SU-DHL-6 (cell line): ENCODE results near the gene NYAP2.

Experiments used
- H2AFZ ChIP-seq: fragments of 200-600 bp; sonication (generic); 2 replicates; pipeline ENCODE4 v1.6.1; 2014; ENCODE audit warnings: low read depth, mild to moderate bottlenecking, moderate library complexity, mixed read lengths, antibody characterized with exemption, low read length; ENCODE audit not compliant: severe bottlenecking
- H3F3A ChIP-seq: fragments of 200-600 bp; shearing (Covaris generic); 2 replicates; pipeline ENCODE4 v1.6.0; 2016; ENCODE audit warnings: antibody characterized with exemption, mild to moderate bottlenecking; ENCODE audit not compliant: insufficient read depth
- H3K27ac ChIP-seq: fragments of 200-600 bp; sonication (generic); 2 replicates; pipeline ENCODE4 v1.5.1; 2016; ENCODE audit warnings: low read depth, mild to moderate bottlenecking, low read length, moderate library complexity, mixed read lengths
- H3K27me3 ChIP-seq: fragments of 200-600 bp; sonication (generic), shearing (Covaris generic); 2 replicates; pipeline ENCODE4 v1.6.0; 2014; ENCODE audit warnings: mild to moderate bottlenecking, low read length
- H3K36me3 ChIP-seq: fragments of 200-600 bp; sonication (generic); 2 replicates; pipeline ENCODE4 v1.6.1; 2014; ENCODE audit warnings: mild to moderate bottlenecking, low read length, mixed read lengths
- H3K4me2 ChIP-seq: fragments of 300-600, 200-600 bp; shearing (Covaris generic), sonication (generic); 2 replicates; pipeline ENCODE4 v1.6.0; 2014; ENCODE audit warnings: low read length, low read depth, mild to moderate bottlenecking; ENCODE audit not compliant: poor library complexity, severe bottlenecking
- H3K4me3 ChIP-seq: fragments of 200-600 bp; sonication (generic); 2 replicates; pipeline ENCODE4 v1.5.1; 2014; ENCODE audit warnings: antibody characterized with exemption, low read length, mild to moderate bottlenecking, mixed read lengths; ENCODE audit not compliant: insufficient read depth, poor library complexity, severe bottlenecking
- H3K79me2 ChIP-seq: fragments of 200-600 bp; sonication (generic); 2 replicates; pipeline ENCODE4 v1.6.1; 2014; ENCODE audit warnings: mild to moderate bottlenecking, low read length, moderate library complexity; ENCODE audit not compliant: insufficient read depth
- H3K9ac ChIP-seq: fragments of 200-600 bp; sonication (generic); 2 replicates; pipeline ENCODE4 v1.7.0; 2014; ENCODE audit warnings: mild to moderate bottlenecking, low read length
- H3K9me2 ChIP-seq: fragments of 200-600 bp; sonication (generic); replicated peaks from 2 replicates; pipeline ENCODE4 v1.6.1; 2014; ENCODE audit warnings: low read length; ENCODE audit not compliant: insufficient read depth
- H3K9me3 ChIP-seq: fragments of 200-600 bp; sonication (generic); 2 replicates; pipeline ENCODE4 v1.6.1; 2014; ENCODE audit warnings: low read length, mixed read lengths; ENCODE audit not compliant: insufficient read depth
- H4K20me1 ChIP-seq: fragments of 200-600 bp; sonication (generic); 2 replicates; pipeline ENCODE4 v1.6.1; 2014; ENCODE audit warnings: low read depth, mild to moderate bottlenecking, antibody characterized with exemption, low read length, moderate library complexity, mixed read lengths
- EZH2phosphoT487 ChIP-seq: fragments of 200-600 bp; sonication (generic), shearing (Covaris generic); conservative IDR thresholded peaks from 2 replicates; pipeline ENCODE4 v1.6.1; 2018; ENCODE audit warnings: mild to moderate bottlenecking, antibody characterized with exemption, low read length, moderate library complexity, mixed read lengths
- TF ChIP-seq, protein P1 (sequence below): fragments of 200-600 bp; sonication (generic); IDR thresholded peaks from one replicate; pipeline ENCODE4 v1.5.1; 2017; ENCODE audit warnings: antibody characterized with exemption, mild to moderate bottlenecking, low read length, moderate library complexity; ENCODE audit not compliant: insufficient read depth, poor library complexity, severe bottlenecking

The NYAP2 gene

DNA sequence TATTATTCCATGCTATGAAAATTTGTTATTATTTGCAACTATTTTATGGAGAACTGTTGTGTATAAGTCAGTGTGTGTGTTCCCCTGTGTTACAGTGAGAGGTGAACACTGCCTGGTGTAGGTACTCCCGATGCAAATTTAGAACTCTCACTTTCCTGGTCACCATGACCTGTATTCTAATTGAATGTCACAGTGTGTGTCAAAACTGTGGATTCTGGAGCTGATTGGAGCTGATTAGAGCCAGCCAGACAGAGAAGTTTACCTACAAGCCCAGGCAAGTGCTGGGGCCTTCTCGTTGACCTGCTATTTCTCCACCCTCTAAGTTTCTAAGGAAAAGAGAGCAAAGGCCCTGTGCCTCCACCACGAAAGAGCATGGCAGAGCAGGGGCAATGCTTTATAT is 216.0 kb downstream of the NYAP2 start:
- Histone ChIP-seq H4K20me1 (no peaks in the 10 kb centered on the region), H3F3A (no peaks in the 10 kb centered on the region)

DNA sequence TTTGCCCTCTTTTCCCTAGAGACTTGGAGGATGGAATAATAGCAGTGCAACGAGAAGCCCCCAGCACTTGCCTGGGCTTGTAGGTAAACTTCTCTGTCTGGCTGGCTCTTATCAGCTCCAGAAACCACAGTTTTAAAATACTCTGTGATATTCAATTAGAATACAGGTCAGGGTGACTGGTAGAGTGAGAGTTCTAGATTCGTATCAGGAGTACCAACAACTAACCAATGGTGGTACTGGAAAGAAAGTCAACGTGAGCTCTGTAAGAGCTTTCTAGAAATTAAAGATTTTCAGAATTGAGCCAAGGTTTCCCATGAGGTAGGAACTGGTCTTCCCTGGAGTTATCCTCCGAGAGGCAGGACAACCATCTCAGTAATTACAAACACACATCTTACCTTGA is 216.9 kb downstream of the NYAP2 start:
- Histone ChIP-seq H3K27me3 (no peaks in the 10 kb centered on the region), H2AFZ (no peak overlapping the region), H3F3A (no peaks in the 10 kb centered on the region), H3K36me3 (no peaks in the 10 kb centered on the region), H3K79me2 (no peaks in the 10 kb centered on the region), H3K9me3 (no peaks in the 10 kb centered on the region), H3K9ac (no peak overlapping the region), H3K4me3 (no peak overlapping the region), H4K20me1 (no peaks in the 10 kb centered on the region), H3K9me2 (no peaks in the 10 kb centered on the region), H3K27ac (no peak overlapping the region), H3K4me2 (no peak overlapping the region)
- TF ChIP-seq EZH2phosphoT487 = no peak
- TF ChIP-seq, protein P1, sequence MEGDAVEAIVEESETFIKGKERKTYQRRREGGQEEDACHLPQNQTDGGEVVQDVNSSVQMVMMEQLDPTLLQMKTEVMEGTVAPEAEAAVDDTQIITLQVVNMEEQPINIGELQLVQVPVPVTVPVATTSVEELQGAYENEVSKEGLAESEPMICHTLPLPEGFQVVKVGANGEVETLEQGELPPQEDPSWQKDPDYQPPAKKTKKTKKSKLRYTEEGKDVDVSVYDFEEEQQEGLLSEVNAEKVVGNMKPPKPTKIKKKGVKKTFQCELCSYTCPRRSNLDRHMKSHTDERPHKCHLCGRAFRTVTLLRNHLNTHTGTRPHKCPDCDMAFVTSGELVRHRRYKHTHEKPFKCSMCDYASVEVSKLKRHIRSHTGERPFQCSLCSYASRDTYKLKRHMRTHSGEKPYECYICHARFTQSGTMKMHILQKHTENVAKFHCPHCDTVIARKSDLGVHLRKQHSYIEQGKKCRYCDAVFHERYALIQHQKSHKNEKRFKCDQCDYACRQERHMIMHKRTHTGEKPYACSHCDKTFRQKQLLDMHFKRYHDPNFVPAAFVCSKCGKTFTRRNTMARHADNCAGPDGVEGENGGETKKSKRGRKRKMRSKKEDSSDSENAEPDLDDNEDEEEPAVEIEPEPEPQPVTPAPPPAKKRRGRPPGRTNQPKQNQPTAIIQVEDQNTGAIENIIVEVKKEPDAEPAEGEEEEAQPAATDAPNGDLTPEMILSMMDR = no peak

More for the DNA sequence above, 216.0 kb downstream of the NYAP2 start:
- Histone ChIP-seq H3K36me3 (no peaks in the 10 kb centered on the region), H3K79me2 (no peaks in the 10 kb centered on the region), H3K9me3 (no peaks in the 10 kb centered on the region), H3K4me3 (no peak overlapping the region), H3K27ac (no peak overlapping the region), H3K9ac (no peak overlapping the region), H3K27me3 (no peaks in the 10 kb centered on the region), H3K9me2 (no peaks in the 10 kb centered on the region), H2AFZ (no peak overlapping the region), H3K4me2 (no peak overlapping the region)
- TF ChIP-seq, protein P1 = no peak
- TF ChIP-seq EZH2phosphoT487 = no peak

DNA sequence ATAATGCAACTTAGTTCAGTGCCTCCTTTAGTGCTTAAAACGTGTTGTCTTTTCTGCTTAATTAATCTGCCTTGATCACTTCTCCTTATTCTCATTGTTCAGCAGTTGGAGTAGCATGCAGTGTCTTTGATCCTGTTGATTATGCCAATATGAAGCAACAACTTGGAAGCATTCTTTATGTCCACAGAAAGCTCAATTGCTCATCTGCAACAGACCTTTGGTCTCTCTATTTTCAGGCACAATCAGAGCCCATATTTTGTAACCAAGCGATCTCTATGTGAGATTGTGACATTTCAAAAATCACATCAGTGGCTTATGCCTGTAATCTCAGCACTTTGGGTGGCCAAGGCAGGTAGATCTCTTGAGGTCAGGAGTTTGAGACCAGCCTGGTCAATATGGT is 217.3 kb downstream of the NYAP2 start:
- Histone ChIP-seq H3K4me3 (no peak overlapping the region), H3K79me2 (no peaks in the 10 kb centered on the region), H3K27ac (no peak overlapping the region), H3K4me2 (no peak overlapping the region), H3K9me2 (no peaks in the 10 kb centered on the region), H3K9me3 (no peaks in the 10 kb centered on the region), H3K27me3 (no peaks in the 10 kb centered on the region), H4K20me1 (no peaks in the 10 kb centered on the region), H3F3A (no peaks in the 10 kb centered on the region), H2AFZ (no peak overlapping the region), H3K36me3 (no peaks in the 10 kb centered on the region), H3K9ac (no peak overlapping the region)
- TF ChIP-seq, protein P1 = no peak
- no peak for TF ChIP-seq EZH2phosphoT487

DNA sequence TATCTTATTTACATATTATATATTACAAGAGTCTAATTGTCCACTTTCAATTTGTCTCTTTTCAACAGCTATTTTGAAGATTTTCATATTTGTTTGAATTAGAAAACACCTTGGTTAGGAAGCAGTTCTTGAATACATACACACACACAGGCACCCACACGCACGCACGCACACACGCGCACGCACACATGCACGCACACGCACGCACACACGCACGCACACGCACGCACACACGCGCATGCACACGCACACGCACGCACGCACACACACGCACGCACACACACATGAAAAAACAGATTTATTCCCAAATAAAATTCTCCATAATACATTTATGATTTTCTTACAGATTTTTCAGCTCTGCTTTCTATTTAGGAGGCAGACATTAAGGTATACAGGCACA is 220.7 kb downstream of the NYAP2 start:
- Histone ChIP-seq H3F3A (no peaks in the 10 kb centered on the region), H3K79me2 (no peaks in the 10 kb centered on the region), H3K36me3 (no peaks in the 10 kb centered on the region), H3K27me3 (no peaks in the 10 kb centered on the region), H3K4me2 (no peak overlapping the region), H3K4me3 (no peak overlapping the region), H3K9ac (no peak overlapping the region), H3K9me2 (no peaks in the 10 kb centered on the region), H4K20me1 (no peaks in the 10 kb centered on the region), H3K9me3 (no peaks in the 10 kb centered on the region), H2AFZ (no peak overlapping the region), H3K27ac (no peak overlapping the region)
- no peak for TF ChIP-seq EZH2phosphoT487
- TF ChIP-seq, protein P1 = no peak
